ENCODE data around the gene CCDC78. TPM values are rescaled to one million over a fixed set of nuclear protein-coding genes. Genes with fewer than 3 reads are reported as not detected.
"Not testable (repeated sequence)": the region's sequence is repeated elsewhere in the genome, so short reads cannot be mapped to it uniquely, and the experiment has no call there.

Gene CCDC78
- polyA plus RNA-seq, 2 donors = 0.28 to 0.86 TPM

GRCh38 chr16:751152-752006, 25.1 kb upstream of the CCDC78 start:
- Histone ChIP-seq H3K36me3 (ENCODE audit: control insufficient read depth in 2 of 2, insufficient read depth in 2 of 2, low read length in 1 of 2) (no peaks in the 10 kb centered on the region), H3K4me1 (ENCODE audit: control insufficient read depth in 2 of 2, insufficient read depth in 2 of 2, low read length in 1 of 2) (peaks cover 0 to 5% of the 10 kb centered on the region in 2 donors), H3K27me3 (ENCODE audit: control insufficient read depth in 1 of 2, insufficient read depth in 2 of 2, low read length in 2 of 2) (peaks cover 0 to 3% of the 10 kb centered on the region in 2 donors), H3K27ac (ENCODE audit: low read depth in 2 of 2, low read length in 1 of 2) (no peak overlapping the region), H3K9me3 (ENCODE audit: control insufficient read depth in 2 of 2, insufficient read depth in 1 of 2, low read depth in 1 of 2, low read length in 1 of 2) (no peaks in the 10 kb centered on the region), H3K4me3 (ENCODE audit: low read depth in 1 of 2, low read length in 2 of 2) (no peak overlapping the region)
- 46 to 49% methylated on average over 39 of the region's 39 CpGs for WGBS, 2 donors

GRCh38 chr16:750485-750884, 24.2 kb upstream of the CCDC78 start:
- peaks cover 0 to 5% of the 10 kb centered on the region in 2 donors for H3K4me1 ChIP-seq (ENCODE audit: control insufficient read depth in 2 of 2, insufficient read depth in 2 of 2, low read length in 1 of 2)
- peaks cover 0 to 3% of the 10 kb centered on the region in 2 donors for H3K27me3 ChIP-seq (ENCODE audit: control insufficient read depth in 1 of 2, insufficient read depth in 2 of 2, low read length in 2 of 2)
- no peak overlapping the region for H3K4me3 ChIP-seq (ENCODE audit: low read depth in 1 of 2, low read length in 2 of 2)
- WGBS, 2 donors = 59 to 66% methylated on average over 9 of the region's 9 CpGs
- H3K36me3 ChIP-seq (ENCODE audit: control insufficient read depth in 2 of 2, insufficient read depth in 2 of 2, low read length in 1 of 2) = no peaks in the 10 kb centered on the region
- H3K27ac ChIP-seq (ENCODE audit: low read depth in 2 of 2, low read length in 1 of 2) = no peak overlapping the region
- H3K9me3 ChIP-seq (ENCODE audit: control insufficient read depth in 2 of 2, insufficient read depth in 1 of 2, low read depth in 1 of 2, low read length in 1 of 2) = no peaks in the 10 kb centered on the region

- H3K27me3 ChIP-seq (ENCODE audit: control insufficient read depth in 1 of 2, insufficient read depth in 2 of 2, low read length in 2 of 2) = peaks cover 0 to 3% of the 10 kb centered on the region in 2 donors
- H3K4me3 ChIP-seq (ENCODE audit: low read depth in 1 of 2, low read length in 2 of 2) = no peak overlapping the region
- WGBS, 2 donors = 83 to 84% methylated on average over 6 of the region's 6 CpGs
- H3K36me3 ChIP-seq (ENCODE audit: control insufficient read depth in 2 of 2, insufficient read depth in 2 of 2, low read length in 1 of 2) = no peaks in the 10 kb centered on the region
- H3K27ac ChIP-seq (ENCODE audit: low read depth in 2 of 2, low read length in 1 of 2) = no peak overlapping the region
- H3K9me3 ChIP-seq (ENCODE audit: control insufficient read depth in 2 of 2, insufficient read depth in 1 of 2, low read depth in 1 of 2, low read length in 1 of 2) = no peaks in the 10 kb centered on the region
- H3K4me1 ChIP-seq (ENCODE audit: control insufficient read depth in 2 of 2, insufficient read depth in 2 of 2, low read length in 1 of 2) = peaks cover 0 to 5% of the 10 kb centered on the region in 2 donors
Observed at GRCh38 chr16:749010-749409, 22.8 kb upstream of the CCDC78 start.

GRCh38 chr16:747978-748746, 21.9 kb upstream of the CCDC78 start:
- WGBS, 2 donors = 76% methylated on average over 39 of the region's 39 CpGs
- H3K27me3 ChIP-seq (ENCODE audit: control insufficient read depth in 1 of 2, insufficient read depth in 2 of 2, low read length in 2 of 2) = peaks cover 0 to 3% of the 10 kb centered on the region in 2 donors
- H3K4me3 ChIP-seq (ENCODE audit: low read depth in 1 of 2, low read length in 2 of 2) = no peak overlapping the region
- H3K27ac ChIP-seq (ENCODE audit: low read depth in 2 of 2, low read length in 1 of 2) = no peak overlapping the region
- H3K9me3 ChIP-seq (ENCODE audit: control insufficient read depth in 2 of 2, insufficient read depth in 1 of 2, low read depth in 1 of 2, low read length in 1 of 2) = no peaks in the 10 kb centered on the region
- peaks cover 0 to 5% of the 10 kb centered on the region in 2 donors for H3K4me1 ChIP-seq (ENCODE audit: control insufficient read depth in 2 of 2, insufficient read depth in 2 of 2, low read length in 1 of 2)
- H3K36me3 ChIP-seq (ENCODE audit: control insufficient read depth in 2 of 2, insufficient read depth in 2 of 2, low read length in 1 of 2) = no peaks in the 10 kb centered on the region

- no peaks in the 10 kb centered on the region for H3K9me3 ChIP-seq (ENCODE audit: control insufficient read depth in 2 of 2, insufficient read depth in 1 of 2, low read depth in 1 of 2, low read length in 1 of 2)
- H3K27me3 ChIP-seq (ENCODE audit: control insufficient read depth in 1 of 2, insufficient read depth in 2 of 2, low read length in 2 of 2) = no peaks in the 10 kb centered on the region
- H3K4me1 ChIP-seq (ENCODE audit: control insufficient read depth in 2 of 2, insufficient read depth in 2 of 2, low read length in 1 of 2) = peaks cover 0 to under 1% of the 10 kb centered on the region in 2 donors
- no peak overlapping the region for H3K4me3 ChIP-seq (ENCODE audit: low read depth in 1 of 2, low read length in 2 of 2)
- H3K36me3 ChIP-seq (ENCODE audit: control insufficient read depth in 2 of 2, insufficient read depth in 2 of 2, low read length in 1 of 2) = no peaks in the 10 kb centered on the region
- WGBS, 2 donors = 79% methylated on average over 13 of the region's 13 CpGs
- no peak overlapping the region for H3K27ac ChIP-seq (ENCODE audit: low read depth in 2 of 2, low read length in 1 of 2)
Observed at GRCh38 chr16:746637-747036, 20.4 kb upstream of the CCDC78 start.

GRCh38 chr16:745739-746138, 19.5 kb upstream of the CCDC78 start:
- no peaks in the 10 kb centered on the region for H3K27me3 ChIP-seq (ENCODE audit: control insufficient read depth in 1 of 2, insufficient read depth in 2 of 2, low read length in 2 of 2)
- H3K4me1 ChIP-seq (ENCODE audit: control insufficient read depth in 2 of 2, insufficient read depth in 2 of 2, low read length in 1 of 2) = no peaks in the 10 kb centered on the region
- no peaks in the 10 kb centered on the region for H3K9me3 ChIP-seq (ENCODE audit: control insufficient read depth in 2 of 2, insufficient read depth in 1 of 2, low read depth in 1 of 2, low read length in 1 of 2)
- no peaks in the 10 kb centered on the region for H3K36me3 ChIP-seq (ENCODE audit: control insufficient read depth in 2 of 2, insufficient read depth in 2 of 2, low read length in 1 of 2)
- H3K27ac ChIP-seq (ENCODE audit: low read depth in 2 of 2, low read length in 1 of 2) = no peak overlapping the region
- 4 to 5% methylated on average over 14 of the region's 14 CpGs for WGBS, 2 donors
- no peak overlapping the region for H3K4me3 ChIP-seq (ENCODE audit: low read depth in 1 of 2, low read length in 2 of 2)

GRCh38 chr16:743794-744500, 17.7 kb upstream of the CCDC78 start:
- 77 to 80% methylated on average over 21 of the region's 21 CpGs for WGBS, 2 donors
- H3K4me3 ChIP-seq (ENCODE audit: low read depth in 1 of 2, low read length in 2 of 2) = no peak overlapping the region

GRCh38 chr16:742894-743293, 16.7 kb upstream of the CCDC78 start:
- H3K4me1 ChIP-seq (ENCODE audit: control insufficient read depth in 2 of 2, insufficient read depth in 2 of 2, low read length in 1 of 2); H3K27me3 ChIP-seq (ENCODE audit: control insufficient read depth in 1 of 2, insufficient read depth in 2 of 2, low read length in 2 of 2); H3K36me3 ChIP-seq (ENCODE audit: control insufficient read depth in 2 of 2, insufficient read depth in 2 of 2, low read length in 1 of 2); H3K27ac ChIP-seq (ENCODE audit: low read depth in 2 of 2, low read length in 1 of 2); H3K4me3 ChIP-seq (ENCODE audit: low read depth in 1 of 2, low read length in 2 of 2); H3K9me3 ChIP-seq (ENCODE audit: control insufficient read depth in 2 of 2, insufficient read depth in 1 of 2, low read depth in 1 of 2, low read length in 1 of 2): not testable (repeated sequence)
- 84 to 86% methylated on average over 14 of the region's 14 CpGs for WGBS, 2 donors

More at GRCh38 chr16:743794-744500, 17.7 kb upstream of the CCDC78 start:
- Histone ChIP-seq H3K4me1 (ENCODE audit: control insufficient read depth in 2 of 2, insufficient read depth in 2 of 2, low read length in 1 of 2) (peaks cover 0 to 10% of the 10 kb centered on the region in 2 donors), H3K27ac (ENCODE audit: low read depth in 2 of 2, low read length in 1 of 2) (no peak overlapping the region), H3K9me3 (ENCODE audit: control insufficient read depth in 2 of 2, insufficient read depth in 1 of 2, low read depth in 1 of 2, low read length in 1 of 2) (no peaks in the 10 kb centered on the region), H3K27me3 (ENCODE audit: control insufficient read depth in 1 of 2, insufficient read depth in 2 of 2, low read length in 2 of 2) (no peaks in the 10 kb centered on the region), H3K36me3 (ENCODE audit: control insufficient read depth in 2 of 2, insufficient read depth in 2 of 2, low read length in 1 of 2) (no peaks in the 10 kb centered on the region)

- Histone ChIP-seq H3K4me1 (ENCODE audit: control insufficient read depth in 2 of 2, insufficient read depth in 2 of 2, low read length in 1 of 2) (peaks cover 0 to 10% of the 10 kb centered on the region in 2 donors), H3K9me3 (ENCODE audit: control insufficient read depth in 2 of 2, insufficient read depth in 1 of 2, low read depth in 1 of 2, low read length in 1 of 2) (no peaks in the 10 kb centered on the region), H3K27ac (ENCODE audit: low read depth in 2 of 2, low read length in 1 of 2) (no peak overlapping the region), H3K36me3 (ENCODE audit: control insufficient read depth in 2 of 2, insufficient read depth in 2 of 2, low read length in 1 of 2) (peaks cover 0 to 10% of the 10 kb centered on the region in 2 donors), H3K4me3 (ENCODE audit: low read depth in 1 of 2, low read length in 2 of 2) (no peak overlapping the region), H3K27me3 (ENCODE audit: control insufficient read depth in 1 of 2, insufficient read depth in 2 of 2, low read length in 2 of 2) (no peaks in the 10 kb centered on the region)
- 86 to 87% methylated on average over 15 of the region's 15 CpGs for WGBS, 2 donors
Observed at GRCh38 chr16:741986-742629, 15.9 kb upstream of the CCDC78 start.

Data from esophagus (tissue), 2 donors.